GM10266 (cell line): ENCODE results near the gene PHF2.

Source experiments
- DNase-seq: peaks from one replicate; pipeline ENCODE4 v3.0.0; 2012; ENCODE audit errors: extremely low spot score
- CTCF ChIP-seq: IDR thresholded peaks from 2 replicates; pipeline ENCODE4 v1.5.1; 2012; ENCODE audit warnings: mild to moderate bottlenecking, low read depth; ENCODE audit not compliant: control insufficient read depth, insufficient read depth; ENCODE audit errors: missing control alignments

The PHF2 gene

GRCh38 chr9:93591301-93592007, 15.1 kb downstream of the PHF2 start:
- no peak for TF ChIP-seq CTCF
- no peak for DNase-seq

- no peak for DNase-seq
- TF ChIP-seq CTCF: no peak
These were observed 15.7 kb downstream of the PHF2 start for GRCh38 chr9:93592008-93592642.

GRCh38 chr9:93592643-93593021, 16.2 kb downstream of the PHF2 start:
- no peak for DNase-seq
- no peak for TF ChIP-seq CTCF

- TF ChIP-seq CTCF: no peak
- DNase-seq: no peak
These were observed 16.8 kb downstream of the PHF2 start for GRCh38 chr9:93593144-93593658.

GRCh38 chr9:93594041-93594756, 17.8 kb downstream of the PHF2 start:
- DNase-seq: no peak
- no peak for TF ChIP-seq CTCF

GRCh38 chr9:93595461-93595860, 19.1 kb downstream of the PHF2 start:
- TF ChIP-seq CTCF: no peak
- DNase-seq: no peak
